ENCODE results near the gene NDUFA6. TPM values are rescaled to one million over a fixed set of nuclear protein-coding genes. Genes with fewer than 3 reads are reported as not detected.
A peak's percentile ranks its signal among the peaks of the same experiment; 100 is the strongest.

NDUFA6 gene
- total and polyA plus RNA-seq, 2 of the 13 experiments (the other 11 are each of a cell fraction or from before 2014, with no cell fraction given) = 68.5 to 87.8 TPM

- TF ChIP-seq SOX6 (IDR thresholded peaks at IDR 0.05) = no peak
- peak; percentile 37; the same call in 1 of the 2 replicates for TF ChIP-seq SOX6 (CRISPR knock-in tag; IDR thresholded peaks at IDR 0.05)
- peak; percentile 67; the same call in 1 of the 2 replicates for TF ChIP-seq YEATS2 (CRISPR knock-in tag; IDR thresholded peaks at IDR 0.05; ENCODE audit: borderline replicate concordance)
- no peak for TF ChIP-seq NR2F6 (IDR thresholded peaks at IDR 0.05)
- TF ChIP-seq NR2F6 (CRISPR knock-in tag; IDR thresholded peaks at IDR 0.05) = peak; percentile 41
- no peak for TF ChIP-seq ZNF382 (CRISPR knock-in tag; IDR thresholded peaks at IDR 0.05; ENCODE audit: borderline replicate concordance)
- no peak for TF ChIP-seq PHF5A (CRISPR knock-in tag; IDR thresholded peaks at IDR 0.05; ENCODE audit: low read depth, unreplicated experiment)
- no peak for TF ChIP-seq LCORL (IDR thresholded peaks at IDR 0.05)
- peak; percentile 59; the same call in 1 of the 2 replicates for TF ChIP-seq LCORL (CRISPR knock-in tag; IDR thresholded peaks at IDR 0.05)
- TF ChIP-seq RFX1 (IDR thresholded peaks at IDR 0.05) = peak; percentile 5; the same call in 1 of the 2 replicates
- peak; percentile 19; the same call in 1 of the 2 replicates for TF ChIP-seq SMAD3 (CRISPR knock-in tag; IDR thresholded peaks at IDR 0.05)
- TF ChIP-seq CENPBD1 (CRISPR knock-in tag; IDR thresholded peaks at IDR 0.05; ENCODE audit: borderline replicate concordance, low read depth) = no peak
- peak; percentile 35; the same call in 1 of the 2 replicates for TF ChIP-seq ZNF788 (CRISPR knock-in tag; IDR thresholded peaks at IDR 0.05; ENCODE audit: borderline replicate concordance)
- no peak for TF ChIP-seq AHR (CRISPR knock-in tag; IDR thresholded peaks at IDR 0.05)
- TF ChIP-seq, protein P1, sequence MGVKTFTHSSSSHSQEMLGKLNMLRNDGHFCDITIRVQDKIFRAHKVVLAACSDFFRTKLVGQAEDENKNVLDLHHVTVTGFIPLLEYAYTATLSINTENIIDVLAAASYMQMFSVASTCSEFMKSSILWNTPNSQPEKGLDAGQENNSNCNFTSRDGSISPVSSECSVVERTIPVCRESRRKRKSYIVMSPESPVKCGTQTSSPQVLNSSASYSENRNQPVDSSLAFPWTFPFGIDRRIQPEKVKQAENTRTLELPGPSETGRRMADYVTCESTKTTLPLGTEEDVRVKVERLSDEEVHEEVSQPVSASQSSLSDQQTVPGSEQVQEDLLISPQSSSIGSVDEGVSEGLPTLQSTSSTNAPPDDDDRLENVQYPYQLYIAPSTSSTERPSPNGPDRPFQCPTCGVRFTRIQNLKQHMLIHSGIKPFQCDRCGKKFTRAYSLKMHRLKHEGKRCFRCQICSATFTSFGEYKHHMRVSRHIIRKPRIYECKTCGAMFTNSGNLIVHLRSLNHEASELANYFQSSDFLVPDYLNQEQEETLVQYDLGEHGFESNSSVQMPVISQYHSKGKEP (CRISPR knock-in tag; IDR thresholded peaks at IDR 0.05) = no peak
- peak; percentile 72 for TF ChIP-seq ARNTL (CRISPR knock-in tag; IDR thresholded peaks at IDR 0.05)
- TF ChIP-seq ZNF746 (CRISPR knock-in tag; IDR thresholded peaks at IDR 0.05) = peak; percentile 36; the same call in 1 of the 2 replicates
- peak; percentile 70 for TF ChIP-seq AGO2 (optimal IDR thresholded peaks at IDR 0.05; ENCODE audit: low read depth, low read length)
- TF ChIP-seq KDM1A (CRISPR knock-in tag; IDR thresholded peaks at IDR 0.05) = no peak
- no peak for TF ChIP-seq ZNF549 (CRISPR knock-in tag; IDR thresholded peaks at IDR 0.05)
- no peak for TF ChIP-seq ZNF720 (CRISPR knock-in tag; IDR thresholded peaks at IDR 0.05)
- 0 out of 2 replicates have a peak, but pooled peaks have one; percentile 62 for TF ChIP-seq ZNF564 (CRISPR knock-in tag; IDR thresholded peaks at IDR 0.05)
- no peak for TF ChIP-seq KAT2B (IDR thresholded peaks at IDR 0.05; ENCODE audit: borderline replicate concordance, low read depth, low read length)
- TF ChIP-seq, protein P2, sequence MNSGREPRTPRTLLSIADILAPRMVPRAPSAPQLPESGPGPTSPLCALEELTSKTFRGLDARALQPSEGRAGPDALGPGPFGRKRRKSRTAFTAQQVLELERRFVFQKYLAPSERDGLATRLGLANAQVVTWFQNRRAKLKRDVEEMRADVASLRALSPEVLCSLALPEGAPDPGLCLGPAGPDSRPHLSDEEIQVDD (CRISPR knock-in tag; IDR thresholded peaks at IDR 0.05; ENCODE audit: borderline replicate concordance) = no peak
- peak; percentile 86 for TF ChIP-seq ZNF317 (CRISPR knock-in tag; IDR thresholded peaks at IDR 0.05)
- peak; percentile 77 for TF ChIP-seq HNRNPLL (IDR thresholded peaks at IDR 0.05; ENCODE audit: low read depth, low read length, poor library complexity, severe bottlenecking)
These were observed 11.0 kb downstream of the NDUFA6 start, which contains the start of gene SMDT1 (continued) for GRCh38 chr22:42079319-42080251.

Data from HepG2 (cell line).